ENCODE data around the gene ADGRG7.

GRCh38 chr3:100584101-100584660 lies 25.2 kb upstream of the ADGRG7 start:
- TF ChIP-seq CTCF (conservative IDR thresholded peaks at IDR 0.05; ENCODE audit: low read depth, low read length) (no peak), EZH2 (IDR thresholded peaks at IDR 0.05; ENCODE audit: low read length, unreplicated experiment) (no peak), EZH2phosphoT487 (IDR thresholded peaks at IDR 0.05; ENCODE audit: borderline replicate concordance, low read length) (no peak)

Measured in PC-3 (cell line).